GM12878 (cell line): ENCODE data around the gene MIXL1. TPM values are rescaled to one million over a fixed set of nuclear protein-coding genes. Genes with fewer than 3 reads are reported as not detected.

ENCODE experiments used
- ATF7 ChIP-seq: fragments of 450-650 bp; IDR thresholded peaks from 2 replicates; pipeline ENCODE4 v1.6.1; 2016; ENCODE audit warnings: low read depth, mild to moderate bottlenecking
- BRCA1 ChIP-seq: IDR thresholded peaks from 2 replicates; pipeline ENCODE4 v1.6.1; 2011; ENCODE audit warnings: low read depth, low read length, improper control_type of control experiment
- CEBPZ ChIP-seq: fragments of 150-350 bp; IDR thresholded peaks from 2 replicates; pipeline ENCODE4 v1.6.1; 2016; ENCODE audit warnings: low read depth, low read length
- DPF2 ChIP-seq: fragments of 450-650 bp; IDR thresholded peaks from 2 replicates; pipeline ENCODE4 v1.6.1; 2017; ENCODE audit warnings: mild to moderate bottlenecking
- ESRRA ChIP-seq: IDR thresholded peaks from 2 replicates; pipeline ENCODE4 v1.6.1; 2012; ENCODE audit warnings: mild to moderate bottlenecking, low read length, improper control_type of control experiment
- HCFC1 ChIP-seq: fragments of 150-350 bp; IDR thresholded peaks from 2 replicates; pipeline ENCODE4 v1.6.1; 2014; ENCODE audit warnings: low read length
- IKZF1 ChIP-seq: fragments of 450-650 bp; conservative IDR thresholded peaks from 2 replicates; pipeline ENCODE4 v1.6.1; 2017; ENCODE audit warnings: antibody characterized with exemption, mild to moderate bottlenecking
- IRF5 ChIP-seq: fragments of 450-650 bp; IDR thresholded peaks from 2 replicates; pipeline ENCODE4 v1.6.1; 2017; ENCODE audit warnings: borderline replicate concordance
- KAT2A ChIP-seq: conservative IDR thresholded peaks from 2 replicates; pipeline ENCODE4 v1.6.1; 2011; ENCODE audit warnings: low read depth, low read length; ENCODE audit not compliant: control insufficient read depth
- MTA2 ChIP-seq: fragments of 450-650 bp; IDR thresholded peaks from 2 replicates; pipeline ENCODE4 v1.6.1; 2016; ENCODE audit warnings: low read depth, mild to moderate bottlenecking, moderate library complexity
- PAX8 ChIP-seq: fragments of 450-650 bp; IDR thresholded peaks from 2 replicates; pipeline ENCODE4 v1.6.1; 2017; ENCODE audit warnings: mild to moderate bottlenecking, moderate library complexity
- PKNOX1 ChIP-seq: fragments of 450-650 bp; IDR thresholded peaks from 2 replicates; pipeline ENCODE4 v1.6.1; 2016; ENCODE audit warnings: mild to moderate bottlenecking
- RBBP5 ChIP-seq: fragments of 200-600 bp; sonication (generic); conservative IDR thresholded peaks from 2 replicates; pipeline ENCODE4 v1.6.1; 2016
- REST ChIP-seq: IDR thresholded peaks from 2 replicates; pipeline ENCODE4 v1.6.1; 2012; ENCODE audit warnings: mild to moderate bottlenecking, low read depth, low read length
- SREBF1 ChIP-seq: IDR thresholded peaks from 2 replicates; pipeline ENCODE4 v1.6.1; 2012; ENCODE audit warnings: mild to moderate bottlenecking, low read length
- SREBF2 ChIP-seq: IDR thresholded peaks from 2 replicates; pipeline ENCODE4 v1.6.1; 2012; ENCODE audit warnings: mild to moderate bottlenecking, low read length
- ZBTB4 ChIP-seq: fragments of 450-650 bp; formaldehyde crosslinking; IDR thresholded peaks from 2 replicates; pipeline ENCODE4 v1.4.0; 2022; ENCODE audit warnings: mild to moderate bottlenecking, moderate library complexity
- polyA plus RNA-seq, 11 experiments: library from polyadenylated mRNA; depleted of rRNA in 4 of 11; unstranded in 6 of 11; stranded (reverse) in 5 of 11; fragments of >200 nt; fragmentation: Nextera tagmentation in 4 of 11; fragmentation: Illumina TruSeq in 1 of 11; extraction: Ambion mirVana in 4 of 11; extraction: Trizol in 1 of 11; gene quantifications; 1 replicate in 1 of 11; 2 replicates in 10 of 11; pipeline versions ENCODE4 v1.2.1 to v1.2.3, GENCODE V29; 2011 to 2016; ENCODE audit warnings: inconsistent platforms in 2 of 11, missing spikeins in 2 of 11, low read depth in 1 of 11
- total RNA-seq, 4 experiments: library from RNA; depleted of rRNA in 3 of 4; stranded (reverse); fragments of >200 nt in 3 of 4; fragmentation: Illumina TruSeq in 1 of 4; extraction: Trizol in 1 of 4; gene quantifications; 2 replicates each; pipeline versions ENCODE4 v1.2.1 to v1.2.3, GENCODE V29; 2013 to 2021

MIXL1 gene
- total and polyA plus RNA-seq, 10 of the 15 experiments (the other 5 are each of a cell fraction or from before 2014, with no cell fraction given), result 0.11 to 0.25 (median 0.20) TPM; not detected in 2

- no peak for TF ChIP-seq IRF5
- peak; percentile 89 for TF ChIP-seq PKNOX1
- TF ChIP-seq MTA2, result peak; percentile 77
- TF ChIP-seq HCFC1, result peak; percentile 67
- TF ChIP-seq CEBPZ, result no peak
- TF ChIP-seq ESRRA, result no peak
- no peak for TF ChIP-seq PAX8
- TF ChIP-seq REST, result no peak
- TF ChIP-seq IKZF1, result peak; percentile 90
- TF ChIP-seq SREBF2, result no peak
- TF ChIP-seq BRCA1, result no peak
- TF ChIP-seq SREBF1, result no peak
- peak; percentile 95 for TF ChIP-seq DPF2
- no peak for TF ChIP-seq ZBTB4 (CRISPR knock-in tag)
- TF ChIP-seq KAT2A, result no peak
- no peak for TF ChIP-seq RBBP5
- TF ChIP-seq ATF7, result 0 out of 2 replicates have a peak, but pooled peaks have one; percentile 28
Measured at GRCh38 chr1:226186124-226187018, 37.1 kb upstream of the MIXL1 start, which contains the start of gene ACBD3 (continued).
